ENCODE measurements around the gene MYZAP.

DNA sequence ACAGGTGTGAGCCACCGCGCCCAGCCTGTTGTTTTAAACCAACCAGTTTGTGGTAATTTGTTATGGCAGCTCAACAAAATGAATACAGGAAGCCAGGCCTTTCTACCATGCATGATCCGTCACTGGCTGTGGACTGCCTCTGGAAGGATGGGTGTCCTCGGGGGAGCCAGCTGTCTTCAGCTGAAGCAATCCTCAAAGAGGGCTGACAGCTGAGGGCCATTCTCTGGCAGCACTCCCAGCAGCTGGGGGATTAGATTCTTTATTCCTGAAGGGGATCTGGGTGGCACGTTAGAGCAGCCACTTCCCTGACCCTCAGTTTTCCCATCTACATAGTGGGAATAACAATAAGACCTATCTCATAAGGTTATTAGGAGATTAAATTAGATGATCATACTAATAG is 139.2 kb downstream of the MYZAP start:
- no peak for TF ChIP-seq EZH2phosphoT487 (IDR thresholded peaks at IDR 0.05; ENCODE audit: borderline replicate concordance)
- no peak for TF ChIP-seq CTCF (conservative IDR thresholded peaks at IDR 0.05; ENCODE audit: low read length)

All from Loucy (cell line).